OCI-LY1 (cell line): ENCODE measurements around the gene SELP.

ENCODE experiments used
- H2AFZ ChIP-seq: fragments of 200-600 bp; sonication (generic), shearing (Covaris generic); 2 replicates; pipeline ENCODE4 v1.6.0; 2014; ENCODE audit warnings: antibody characterized with exemption, mild to moderate bottlenecking, low read length
- H3F3A ChIP-seq: fragments of 200-600 bp; sonication (generic), shearing (Covaris generic); 2 replicates; pipeline ENCODE4 v1.6.0; 2014; ENCODE audit warnings: mild to moderate bottlenecking, antibody characterized with exemption, low read length, moderate library complexity; ENCODE audit not compliant: insufficient read depth
- H3K27ac ChIP-seq: fragments of 200-600 bp; sonication (generic); 2 replicates; pipeline ENCODE4 v1.5.1; 2014; ENCODE audit warnings: low read length, mixed run types, mild to moderate bottlenecking, low read depth; ENCODE audit not compliant: poor library complexity, severe bottlenecking
- H3K27me3 ChIP-seq: fragments of 200-600 bp; sonication (generic); 2 replicates; pipeline ENCODE4 v1.6.0; 2014; ENCODE audit warnings: antibody characterized with exemption, mild to moderate bottlenecking, low read length, moderate library complexity; ENCODE audit not compliant: insufficient read depth
- H3K36me3 ChIP-seq: fragments of 200-600 bp; sonication (generic); 2 replicates; pipeline ENCODE4 v1.6.1; 2014; ENCODE audit warnings: mild to moderate bottlenecking, antibody characterized with exemption, low read length, moderate library complexity, mixed read lengths; ENCODE audit not compliant: insufficient read depth
- H3K4me1 ChIP-seq: fragments of 200-600 bp; sonication (generic); 2 replicates; pipeline ENCODE4 v1.5.1; 2014; ENCODE audit warnings: mild to moderate bottlenecking, low read length, moderate library complexity; ENCODE audit not compliant: insufficient read depth, severe bottlenecking
- H3K4me2 ChIP-seq: fragments of 200-600 bp; sonication (generic), shearing (Covaris generic); 2 replicates; pipeline ENCODE4 v1.6.1; 2014; ENCODE audit warnings: low read length
- H3K4me3 ChIP-seq: fragments of 200-600 bp; sonication (generic); 2 replicates; pipeline ENCODE4 v1.5.1; 2014; ENCODE audit warnings: low read length, low read depth, mild to moderate bottlenecking, mixed read lengths; ENCODE audit not compliant: poor library complexity, severe bottlenecking
- H3K79me2 ChIP-seq: fragments of 200-600 bp; shearing (Covaris generic); 2 replicates; pipeline ENCODE4 v1.6.1; 2016; ENCODE audit warnings: mixed run types, low read length, mixed read lengths; ENCODE audit not compliant: insufficient read depth
- H3K9ac ChIP-seq: fragments of 200-600 bp; sonication (generic), shearing (Covaris generic); 2 replicates; pipeline ENCODE4 v1.6.1; 2014; ENCODE audit warnings: mild to moderate bottlenecking, low read length, mixed read lengths
- H3K9me2 ChIP-seq: fragments of 200-600 bp; sonication (generic), shearing (Covaris generic); 2 replicates; pipeline ENCODE4 v1.6.1; 2014; ENCODE audit warnings: low read depth, mild to moderate bottlenecking, low read length, mixed read lengths
- H3K9me3 ChIP-seq: fragments of 200-600 bp; shearing (Covaris generic); 2 replicates; pipeline ENCODE4 v1.6.1; 2014; ENCODE audit warnings: low read length, mixed read lengths
- H4K20me1 ChIP-seq: fragments of 200-600 bp; sonication (generic), shearing (Covaris generic); 2 replicates; pipeline ENCODE4 v1.6.0; 2016; ENCODE audit warnings: mild to moderate bottlenecking, low read length; ENCODE audit not compliant: insufficient read depth
- EZH2 ChIP-seq: fragments of 200-600 bp; sonication (generic), shearing (Covaris generic); IDR thresholded peaks from 2 replicates; pipeline ENCODE4 v1.8.0; 2017; ENCODE audit warnings: borderline replicate concordance, mixed run types, mild to moderate bottlenecking, antibody characterized with exemption, low read length, moderate library complexity, mixed read lengths
- TF ChIP-seq, protein P1 (sequence below): fragments of 200-600 bp; sonication (generic), shearing (Covaris generic); IDR thresholded peaks from 2 replicates; pipeline ENCODE4 v1.5.1; 2017; ENCODE audit warnings: mild to moderate bottlenecking, antibody characterized with exemption, low read length, moderate library complexity, mixed read lengths

The SELP gene

DNA sequence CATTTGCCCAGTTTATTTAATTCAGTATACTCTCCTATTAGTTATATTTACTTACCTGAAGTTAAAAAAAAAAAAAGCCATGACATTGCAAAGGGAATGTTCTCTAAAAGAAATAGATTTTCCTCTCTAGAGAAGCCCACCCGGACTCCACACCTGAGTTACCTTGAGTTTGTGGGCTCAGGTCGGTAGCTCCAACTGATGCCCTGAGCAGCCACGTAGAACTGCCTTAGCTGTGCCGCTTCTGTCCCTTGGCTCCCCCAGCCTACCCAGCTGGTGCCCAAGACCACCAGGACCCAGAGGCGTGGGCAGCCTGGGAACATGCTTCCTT is 43.9 kb downstream of the SELP start:
- H3K4me1 ChIP-seq = no peaks in the 10 kb centered on the region
- H3K27ac ChIP-seq = no peak overlapping the region
- no peaks in the 10 kb centered on the region for H4K20me1 ChIP-seq
- H3K9me2 ChIP-seq = no peaks in the 10 kb centered on the region
- H3K4me3 ChIP-seq = no peak overlapping the region
- no peak for TF ChIP-seq EZH2
- TF ChIP-seq, protein P1, sequence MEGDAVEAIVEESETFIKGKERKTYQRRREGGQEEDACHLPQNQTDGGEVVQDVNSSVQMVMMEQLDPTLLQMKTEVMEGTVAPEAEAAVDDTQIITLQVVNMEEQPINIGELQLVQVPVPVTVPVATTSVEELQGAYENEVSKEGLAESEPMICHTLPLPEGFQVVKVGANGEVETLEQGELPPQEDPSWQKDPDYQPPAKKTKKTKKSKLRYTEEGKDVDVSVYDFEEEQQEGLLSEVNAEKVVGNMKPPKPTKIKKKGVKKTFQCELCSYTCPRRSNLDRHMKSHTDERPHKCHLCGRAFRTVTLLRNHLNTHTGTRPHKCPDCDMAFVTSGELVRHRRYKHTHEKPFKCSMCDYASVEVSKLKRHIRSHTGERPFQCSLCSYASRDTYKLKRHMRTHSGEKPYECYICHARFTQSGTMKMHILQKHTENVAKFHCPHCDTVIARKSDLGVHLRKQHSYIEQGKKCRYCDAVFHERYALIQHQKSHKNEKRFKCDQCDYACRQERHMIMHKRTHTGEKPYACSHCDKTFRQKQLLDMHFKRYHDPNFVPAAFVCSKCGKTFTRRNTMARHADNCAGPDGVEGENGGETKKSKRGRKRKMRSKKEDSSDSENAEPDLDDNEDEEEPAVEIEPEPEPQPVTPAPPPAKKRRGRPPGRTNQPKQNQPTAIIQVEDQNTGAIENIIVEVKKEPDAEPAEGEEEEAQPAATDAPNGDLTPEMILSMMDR = no peak
- no peaks in the 10 kb centered on the region for H3K27me3 ChIP-seq
- H3K79me2 ChIP-seq = no peaks in the 10 kb centered on the region
- no peak overlapping the region for H2AFZ ChIP-seq
- H3F3A ChIP-seq = no peaks in the 10 kb centered on the region
- no peaks in the 10 kb centered on the region for H3K9me3 ChIP-seq
- H3K36me3 ChIP-seq = no peaks in the 10 kb centered on the region
- H3K4me2 ChIP-seq = no peak overlapping the region; the same call in 1 of the 2 replicates
- H3K9ac ChIP-seq = no peak overlapping the region

DNA sequence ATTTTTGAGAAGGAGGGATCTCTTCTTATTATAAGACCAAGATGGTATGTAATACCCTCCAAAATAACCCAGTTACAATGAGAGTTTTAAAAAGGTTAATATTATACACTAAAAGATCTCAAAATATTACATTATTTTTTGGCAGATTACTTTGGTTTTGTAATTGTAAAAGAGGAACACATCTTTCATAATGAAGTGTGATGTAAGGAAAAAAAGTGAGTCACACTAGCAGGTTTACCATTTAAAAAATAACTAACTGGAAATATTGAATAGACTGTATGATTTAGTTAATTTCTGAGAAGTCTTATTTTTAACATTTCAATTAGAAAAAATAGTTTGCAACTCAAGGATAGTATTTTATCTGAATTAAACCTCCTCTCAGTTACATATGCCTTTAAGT is 44.7 kb downstream of the SELP start:
- no peak overlapping the region for H3K27ac ChIP-seq
- H3K9me2 ChIP-seq = no peaks in the 10 kb centered on the region
- no peaks in the 10 kb centered on the region for H3K79me2 ChIP-seq
- no peaks in the 10 kb centered on the region for H3K9me3 ChIP-seq
- H3F3A ChIP-seq = no peaks in the 10 kb centered on the region
- TF ChIP-seq, protein P1 = no peak
- TF ChIP-seq EZH2 = no peak
- H3K4me3 ChIP-seq = no peak overlapping the region
- no peaks in the 10 kb centered on the region for H3K27me3 ChIP-seq
- H3K36me3 ChIP-seq = no peaks in the 10 kb centered on the region
- H3K4me2 ChIP-seq = no peak overlapping the region
- no peak overlapping the region for H3K9ac ChIP-seq
- H4K20me1 ChIP-seq = no peaks in the 10 kb centered on the region
- H3K4me1 ChIP-seq = no peaks in the 10 kb centered on the region
- H2AFZ ChIP-seq = no peak overlapping the region

DNA sequence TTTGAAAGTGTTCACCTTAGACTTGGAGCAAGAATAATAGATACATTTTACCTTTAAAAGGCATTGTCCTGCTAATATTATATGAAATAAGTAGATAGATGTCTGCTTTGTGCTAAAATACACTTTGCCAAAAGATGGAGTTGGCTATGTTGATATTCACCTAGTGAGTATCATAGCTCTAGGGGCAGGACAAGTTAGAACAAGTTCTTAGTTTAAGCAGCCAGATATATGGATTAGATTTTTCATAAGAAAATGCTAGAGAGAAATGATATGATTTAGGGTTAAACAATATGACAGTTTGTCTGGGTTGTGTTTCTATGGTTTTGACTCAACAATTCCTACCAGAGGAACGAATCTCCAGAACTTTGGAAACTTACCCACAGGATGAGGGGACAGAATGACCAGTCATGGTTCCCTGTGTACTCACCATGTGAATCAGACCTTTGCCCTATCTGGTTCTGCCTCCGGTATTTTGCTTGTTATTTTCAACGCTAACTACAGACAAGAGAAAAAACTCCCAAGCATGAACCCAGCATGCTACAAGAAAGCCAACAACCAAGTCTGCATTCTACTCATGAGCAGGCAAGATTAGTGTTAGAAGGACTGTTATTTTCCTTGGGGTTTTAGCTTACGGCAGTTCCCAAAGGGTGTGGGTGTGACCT is 45.3 kb downstream of the SELP start:
- H3K36me3 ChIP-seq = no peaks in the 10 kb centered on the region
- H3K4me2 ChIP-seq = no peak overlapping the region
- TF ChIP-seq, protein P1 = no peak
- no peak for TF ChIP-seq EZH2
- no peaks in the 10 kb centered on the region for H3K79me2 ChIP-seq
- no peaks in the 10 kb centered on the region for H3K9me3 ChIP-seq
- no peak overlapping the region for H2AFZ ChIP-seq
- no peak overlapping the region for H3K27ac ChIP-seq
- no peaks in the 10 kb centered on the region for H3K9me2 ChIP-seq
- no peaks in the 10 kb centered on the region for H3K27me3 ChIP-seq
- no peak overlapping the region for H3K9ac ChIP-seq
- no peaks in the 10 kb centered on the region for H3F3A ChIP-seq
- no peaks in the 10 kb centered on the region for H4K20me1 ChIP-seq
- no peaks in the 10 kb centered on the region for H3K4me1 ChIP-seq
- H3K4me3 ChIP-seq = no peak overlapping the region
